Keratinocyte (primary cell): ENCODE results near the gene BABAM2. TPM values are rescaled to one million over a fixed set of nuclear protein-coding genes. Genes with fewer than 3 reads are reported as not detected.

ENCODE experiments used
- DNase-seq: peaks from one replicate; pipeline ENCODE4 v3.0.0-alpha.2; 2011; ENCODE audit warnings: low read depth, missing footprints, low spot score
- FAIRE-seq: peaks from 2 replicates; lab custom pipeline; 2011; peaks lifted over from hg19 to GRCh38; lab: Jason Lieb, UNC
- H2AFZ ChIP-seq: 2 replicates; pipeline ENCODE4 v1.6.0; 2012; ENCODE audit warnings: low read length, control low read depth, inconsistent platforms; ENCODE audit not compliant: control insufficient read depth
- H3K27ac ChIP-seq: 2 replicates; pipeline ENCODE4 v1.5.1; 2011; ENCODE audit warnings: low read length; ENCODE audit not compliant: control insufficient read depth, insufficient read depth
- H3K27me3 ChIP-seq: 3 replicates; pipeline ENCODE4 v1.6.0; 2011; ENCODE audit warnings: low read length; ENCODE audit not compliant: control insufficient read depth, insufficient read depth; ENCODE audit errors: extremely low read depth
- H3K36me3 ChIP-seq, 2 experiments: 2 replicates in 1 of 2; 3 replicates in 1 of 2; pipeline ENCODE4 v1.5.1; 2011; ENCODE audit warnings: low read length in 2 of 2, mild to moderate bottlenecking in 1 of 2; ENCODE audit not compliant: control insufficient read depth in 2 of 2, insufficient read depth in 2 of 2; ENCODE audit errors: extremely low read depth in 1 of 2
- H3K4me1 ChIP-seq: 3 replicates; pipeline ENCODE4 v1.5.1; 2011; ENCODE audit warnings: low read length; ENCODE audit not compliant: control insufficient read depth, insufficient read depth; ENCODE audit errors: extremely low read depth
- H3K4me2 ChIP-seq: 3 replicates; pipeline ENCODE4 v1.6.0; 2011; ENCODE audit warnings: low read depth, low read length; ENCODE audit not compliant: control insufficient read depth, insufficient read depth; ENCODE audit errors: extremely low read depth
- H3K4me3 ChIP-seq, 3 experiments: fragments of 200-600 bp in 1 of 3; sonication (generic) in 1 of 3; 2 replicates in 2 of 3; 3 replicates in 1 of 3; pipeline ENCODE4 v1.5.1; 2011 to 2016; ENCODE audit warnings: low read length in 3 of 3, mild to moderate bottlenecking in 3 of 3, control low read depth in 2 of 3, inconsistent platforms in 1 of 3, low read depth in 1 of 3, mixed read lengths in 1 of 3, mixed run types in 1 of 3, moderate library complexity in 1 of 3; ENCODE audit not compliant: control insufficient read depth in 2 of 3, insufficient read depth in 2 of 3; ENCODE audit errors: extremely low read depth in 1 of 3
- H3K79me2 ChIP-seq: 2 replicates; pipeline ENCODE4 v1.6.0; 2012; ENCODE audit warnings: low read length; ENCODE audit not compliant: control insufficient read depth, insufficient read depth
- H3K9ac ChIP-seq: 3 replicates; pipeline ENCODE4 v1.6.0; 2011; ENCODE audit warnings: low read length; ENCODE audit not compliant: control insufficient read depth, insufficient read depth; ENCODE audit errors: extremely low read depth
- H3K9me1 ChIP-seq: 3 replicates; pipeline ENCODE4 v1.6.0; 2011; ENCODE audit warnings: low read length; ENCODE audit not compliant: control insufficient read depth, insufficient read depth; ENCODE audit errors: extremely low read depth
- H3K9me3 ChIP-seq: 2 replicates; pipeline ENCODE4 v1.5.1; 2012; ENCODE audit warnings: low read depth, low read length; ENCODE audit not compliant: control insufficient read depth
- H4K20me1 ChIP-seq: 3 replicates; pipeline ENCODE4 v1.6.0; 2011; ENCODE audit warnings: low read length; ENCODE audit not compliant: control insufficient read depth, insufficient read depth; ENCODE audit errors: extremely low read depth
- CTCF ChIP-seq, 3 experiments: IDR thresholded peaks in 1 of 3; conservative IDR thresholded peaks in 1 of 3; optimal IDR thresholded peaks in 1 of 3; 2 replicates in 2 of 3; 3 replicates in 1 of 3; pipeline versions ENCODE3 to v1.5.1; 2011; ENCODE audit warnings: low read length in 3 of 3, mild to moderate bottlenecking in 3 of 3, moderate library complexity in 2 of 3, control low read depth in 1 of 3, inconsistent platforms in 1 of 3; ENCODE audit not compliant: insufficient read depth in 2 of 3; ENCODE audit errors: extremely low read depth in 1 of 3
- EZH2 ChIP-seq: IDR thresholded peaks from one replicate; pipeline ENCODE4 v1.6.1; 2012; ENCODE audit warnings: inconsistent platforms, mild to moderate bottlenecking, low read length, moderate library complexity
- dilution Hi-C: fragments of 300-500 bp; cut with MboI; formaldehyde crosslinking; loops from one replicate; pipeline ENCODE4 v1.7.0; 2020; ENCODE audit warnings: low sequenced_read_pairs; ENCODE audit not compliant: extremely low pct_ligation_motif_present
- polyA plus RNA-seq, 5 experiments: library from polyadenylated mRNA; depleted of rRNA in 3 of 5; stranded (reverse) in 3 of 5; stranded (forward) in 1 of 5; unstranded in 1 of 5; fragments of >200 nt; gene quantifications; 1 replicate in 1 of 5; 2 replicates in 3 of 5; 3 replicates in 1 of 5; pipeline versions ENCODE4 v1.2.1 to v1.2.3, GENCODE V29; 2011 to 2012; ENCODE audit warnings: missing spikeins in 2 of 5, low read depth in 1 of 5, low replicate concordance in 1 of 5

Gene BABAM2
- polyA plus RNA-seq, 1 donor (not counting 4 experiments of a cell fraction or from before 2014, with no cell fraction given), result 29.8 TPM

GRCh38 chr2:27922842-27923241 is 32.3 kb downstream of the BABAM2 start:
- no peak overlapping the region for H3K4me2 ChIP-seq
- no peaks in the 10 kb centered on the region for H3K27me3 ChIP-seq
- no peaks in the 10 kb centered on the region for H3K36me3 ChIP-seq
- no peak overlapping the region for H3K27ac ChIP-seq
- H4K20me1 ChIP-seq, result no peaks in the 10 kb centered on the region
- H2AFZ ChIP-seq, result no peak overlapping the region
- no peaks in the 10 kb centered on the region for H3K9me3 ChIP-seq
- no peaks in the 10 kb centered on the region for H3K79me2 ChIP-seq
- TF ChIP-seq CTCF (optimal IDR thresholded peaks at IDR 0.05 in 1 of 3, IDR thresholded peaks at IDR 0.05 in 1 of 3, conservative IDR thresholded peaks at IDR 0.05 in 1 of 3; ENCODE audit: extremely low read depth in 1 of 3, insufficient read depth in 2 of 3, low read length in 3 of 3), result no peak
- TF ChIP-seq EZH2, result no peak
- H3K9me1 ChIP-seq, result no peaks in the 10 kb centered on the region
- no peak overlapping the region for H3K4me3 ChIP-seq
- FAIRE-seq (no peak), DNase-seq (no peak)
- no peak overlapping the region for H3K9ac ChIP-seq
- dilution Hi-C loops, result no loop called here
- H3K4me1 ChIP-seq, result peaks cover 8% of the 10 kb centered on the region

GRCh38 chr2:27925766-27926472 is 35.4 kb downstream of the BABAM2 start:
- Histone ChIP-seq H4K20me1 (no peaks in the 10 kb centered on the region), H3K4me3 (no peak overlapping the region), H3K79me2 (no peaks in the 10 kb centered on the region), H3K27me3 (no peaks in the 10 kb centered on the region), H3K9me1 (no peaks in the 10 kb centered on the region), H3K27ac (no peak overlapping the region), H3K9ac (no peak overlapping the region), H3K36me3 (peaks cover 0 to 3% of the 10 kb centered on the region in 2 experiments), H3K4me1 (no peaks in the 10 kb centered on the region), H2AFZ (no peak overlapping the region), H3K4me2 (no peak overlapping the region), H3K9me3 (no peaks in the 10 kb centered on the region)
- no peak for FAIRE-seq
- DNase-seq, result no peak
- dilution Hi-C loops, result no loop called here
- TF ChIP-seq EZH2, result no peak
- TF ChIP-seq CTCF (optimal IDR thresholded peaks at IDR 0.05 in 1 of 3, IDR thresholded peaks at IDR 0.05 in 1 of 3, conservative IDR thresholded peaks at IDR 0.05 in 1 of 3; ENCODE audit: extremely low read depth in 1 of 3, insufficient read depth in 2 of 3, low read length in 3 of 3), result no peak
